IgD-negative memory B cell (primary cell): Measurements from ENCODE around the gene HIPK2. TPM values are rescaled to one million over a fixed set of nuclear protein-coding genes. Genes with fewer than 3 reads are reported as not detected.
A peak's percentile ranks its signal among the peaks of the same experiment; 100 is the strongest.

Source experiments
- H3K27ac Mint-ChIP-seq, 3 donors: one replicate each; pipeline ENCODE4 v1.8.0; 2020 to 2022; ENCODE audit warnings: mild to moderate bottlenecking in 3 of 3, mixed read lengths in 3 of 3, moderate library complexity in 1 of 3
- H3K27me3 Mint-ChIP-seq: one replicate; pipeline ENCODE4 v1.8.0; 2021; ENCODE audit warnings: mixed read lengths
- H3K36me3 Mint-ChIP-seq: one replicate; pipeline ENCODE4 v1.8.0; 2020; ENCODE audit warnings: mild to moderate bottlenecking, mixed read lengths
- H3K4me1 Mint-ChIP-seq, 3 donors: one replicate each; pipeline ENCODE4 v1.8.0; 2020 to 2022; ENCODE audit warnings: mixed read lengths in 3 of 3, mild to moderate bottlenecking in 1 of 3
- H3K4me3 Mint-ChIP-seq, 4 donors: one replicate each; pipeline ENCODE4 v1.8.0; 2020 to 2022; ENCODE audit warnings: mild to moderate bottlenecking in 4 of 4, mixed read lengths in 4 of 4, moderate library complexity in 3 of 4
- H3K9me3 Mint-ChIP-seq, 3 donors: one replicate each; pipeline ENCODE4 v1.8.0; 2020 to 2021; ENCODE audit warnings: mixed read lengths in 3 of 3, mild to moderate bottlenecking in 1 of 3
- polyA plus RNA-seq: library from polyadenylated mRNA; unstranded; fragments of 300-500 nt; fragmentation: Illumina TruSeq; gene quantifications from one replicate; pipeline ENCODE4 v1.2.3, GENCODE V29; 2021

Gene HIPK2
- polyA plus RNA-seq, 1 donor from 2014 or later: 5.5 TPM

DNA sequence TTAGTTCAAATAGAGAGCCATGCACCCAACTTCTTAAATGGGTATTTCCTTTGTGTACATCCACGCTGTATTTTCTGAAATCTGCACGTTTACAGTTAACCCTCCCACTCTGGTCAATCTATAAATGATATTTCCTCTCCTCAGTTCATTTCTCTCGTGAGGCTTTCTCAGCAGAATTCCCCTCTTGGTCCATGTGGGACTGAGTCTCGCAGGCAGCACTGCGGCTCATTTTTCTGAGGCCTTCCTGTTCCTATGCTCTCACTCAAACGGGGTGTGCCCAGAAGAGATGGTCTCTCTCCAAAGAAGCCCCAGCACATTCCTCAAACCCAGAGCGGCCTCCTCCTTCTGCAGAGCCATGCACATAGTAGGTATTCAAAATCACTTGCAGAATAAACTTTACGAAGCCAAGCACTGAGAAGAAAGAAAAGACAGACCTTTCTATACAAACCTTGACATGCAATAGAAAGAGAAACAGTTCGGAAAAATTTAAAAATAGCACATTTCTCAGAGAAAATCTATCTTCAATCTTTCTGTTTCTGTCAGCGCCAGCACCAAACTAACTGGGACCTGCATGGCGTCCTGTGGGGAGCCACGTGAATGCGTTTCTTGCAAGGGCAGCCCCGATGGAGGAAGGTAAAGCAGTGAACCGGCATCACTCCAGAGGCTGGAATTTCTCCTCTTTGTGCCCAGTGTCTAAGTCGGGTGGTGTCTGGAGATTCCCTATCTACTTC lies 77.1 kb downstream of the HIPK2 start:
- H3K27me3 Mint-ChIP-seq: no peaks in the 10 kb centered on the region
- H3K4me1 Mint-ChIP-seq: peaks cover 51 to 66% (median 56%) of the 10 kb centered on the region in 3 donors
- H3K36me3 Mint-ChIP-seq: peaks cover 13% of the 10 kb centered on the region
- H3K4me3 Mint-ChIP-seq: peak overlapping the region in 3 of 4 donors; percentile 51 to 80 (median 64)
- peak overlapping the region; percentile 48 to 99 (median 81) for H3K27ac Mint-ChIP-seq
- H3K9me3 Mint-ChIP-seq: no peaks in the 10 kb centered on the region

DNA sequence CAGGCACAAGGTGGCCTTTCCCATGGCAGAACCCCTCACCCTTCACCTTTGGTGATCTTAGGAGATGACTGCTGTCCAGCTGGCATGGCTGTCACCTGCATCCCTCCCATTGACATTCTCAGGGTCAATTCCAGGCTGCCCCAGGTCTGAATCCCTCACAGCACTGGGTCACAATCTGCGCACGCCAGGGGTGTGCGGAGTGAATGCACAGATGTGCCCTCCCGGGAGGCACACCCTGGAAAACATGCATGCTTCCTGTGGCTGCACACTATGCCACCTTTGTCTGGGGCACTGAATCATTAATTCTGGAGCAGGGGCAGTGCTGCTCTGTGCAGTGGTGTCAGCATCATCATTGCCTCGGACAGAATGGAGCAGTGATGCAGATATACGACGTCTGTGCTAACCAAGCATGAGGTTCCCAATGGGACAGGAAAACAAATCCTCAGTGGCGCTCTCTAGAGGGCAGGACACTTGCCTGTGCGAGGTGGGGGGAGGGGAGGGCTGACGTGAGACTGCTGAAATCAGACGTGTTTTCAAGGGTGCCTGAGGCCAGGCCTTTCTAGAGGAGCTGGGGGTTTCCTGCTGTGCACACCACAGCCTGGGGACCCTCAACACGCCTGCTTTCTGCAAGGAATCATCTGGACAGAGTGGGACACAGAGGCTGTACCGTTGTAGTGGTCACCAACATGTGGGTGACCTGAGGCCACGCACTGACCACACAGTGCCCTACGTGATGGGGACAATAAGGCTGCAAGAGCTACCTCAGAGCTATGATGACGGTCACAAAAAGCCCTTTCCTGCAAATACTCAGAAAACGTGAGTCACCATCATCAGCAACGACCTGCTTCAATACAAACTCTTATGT lies 77.9 kb downstream of the HIPK2 start:
- Mint-ChIP-seq H3K27ac (peak overlapping the region; percentile 39 to 99 (median 81)), H3K36me3 (peaks cover 10% of the 10 kb centered on the region), H3K4me1 (peaks cover 51 to 67% (median 61%) of the 10 kb centered on the region in 3 donors), H3K27me3 (no peaks in the 10 kb centered on the region), H3K4me3 (peak overlapping the region in 3 of 4 donors; percentile 49 to 80 (median 64)), H3K9me3 (no peaks in the 10 kb centered on the region)

GRCh38 chr7:139698844-139699243 lies 79.0 kb downstream of the HIPK2 start:
- H3K9me3 Mint-ChIP-seq: no peaks in the 10 kb centered on the region
- no peaks in the 10 kb centered on the region for H3K27me3 Mint-ChIP-seq
- peak overlapping the region in 3 of 4 donors; percentile 46 to 80 (median 56) for H3K4me3 Mint-ChIP-seq
- H3K27ac Mint-ChIP-seq: peak overlapping the region; percentile 69 to 99 (median 84)
- peaks cover 53 to 65% (median 61%) of the 10 kb centered on the region in 3 donors for H3K4me1 Mint-ChIP-seq
- H3K36me3 Mint-ChIP-seq: peaks cover 12% of the 10 kb centered on the region

DNA sequence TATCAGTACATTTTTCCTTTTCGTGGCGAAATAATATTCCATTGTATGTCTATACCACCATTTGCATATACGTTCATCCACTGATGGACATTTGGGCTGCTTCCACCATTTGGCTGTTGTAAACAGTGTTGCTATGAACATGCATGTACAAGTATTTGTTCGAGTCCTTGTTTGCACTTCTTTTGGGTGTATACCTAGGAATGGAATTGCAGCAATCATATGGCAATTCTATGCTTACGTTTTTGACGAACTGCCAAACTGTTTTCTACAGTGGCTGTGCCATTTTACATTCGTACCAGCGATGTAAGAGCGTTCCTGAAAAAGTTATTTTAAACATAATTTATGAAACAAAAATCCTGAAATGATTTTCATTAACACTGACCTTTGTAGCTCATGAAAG lies 79.5 kb downstream of the HIPK2 start:
- peak overlapping the region in 1 of 4 donors; percentile 7 for H3K4me3 Mint-ChIP-seq
- peak overlapping the region in 2 of 3 donors; percentile 84 to 99 for H3K27ac Mint-ChIP-seq
- H3K36me3 Mint-ChIP-seq: peaks cover 12% of the 10 kb centered on the region
- H3K9me3 Mint-ChIP-seq: no peaks in the 10 kb centered on the region
- no peaks in the 10 kb centered on the region for H3K27me3 Mint-ChIP-seq
- peaks cover 52 to 63% (median 58%) of the 10 kb centered on the region in 3 donors for H3K4me1 Mint-ChIP-seq

DNA sequence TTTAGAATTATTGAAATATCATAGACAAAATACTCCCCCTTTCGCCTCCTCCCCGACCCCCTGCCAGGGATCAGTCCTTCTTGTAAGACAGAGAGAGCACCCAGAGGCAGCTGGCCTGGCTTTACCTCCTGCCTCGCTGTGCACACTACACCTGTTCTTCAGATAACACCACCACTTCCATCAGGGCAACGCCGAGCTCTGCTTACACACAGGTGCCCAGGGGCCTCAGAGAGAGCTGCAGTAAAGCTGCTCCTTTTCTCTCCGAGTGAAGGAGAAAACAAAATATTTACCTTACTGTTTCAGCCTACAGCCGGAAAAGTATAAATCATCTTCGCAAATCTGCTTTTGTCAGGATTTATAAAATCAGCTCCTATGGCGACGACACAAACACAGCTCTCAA lies 80.7 kb downstream of the HIPK2 start:
- H3K9me3 Mint-ChIP-seq: no peaks in the 10 kb centered on the region
- peaks cover 44 to 61% (median 52%) of the 10 kb centered on the region in 3 donors for H3K4me1 Mint-ChIP-seq
- peak overlapping the region; percentile 87 to 95 (median 90) for H3K27ac Mint-ChIP-seq
- H3K27me3 Mint-ChIP-seq: no peaks in the 10 kb centered on the region
- peaks cover 14% of the 10 kb centered on the region for H3K36me3 Mint-ChIP-seq
- peak overlapping the region in 1 of 4 donors; percentile 71 for H3K4me3 Mint-ChIP-seq

DNA sequence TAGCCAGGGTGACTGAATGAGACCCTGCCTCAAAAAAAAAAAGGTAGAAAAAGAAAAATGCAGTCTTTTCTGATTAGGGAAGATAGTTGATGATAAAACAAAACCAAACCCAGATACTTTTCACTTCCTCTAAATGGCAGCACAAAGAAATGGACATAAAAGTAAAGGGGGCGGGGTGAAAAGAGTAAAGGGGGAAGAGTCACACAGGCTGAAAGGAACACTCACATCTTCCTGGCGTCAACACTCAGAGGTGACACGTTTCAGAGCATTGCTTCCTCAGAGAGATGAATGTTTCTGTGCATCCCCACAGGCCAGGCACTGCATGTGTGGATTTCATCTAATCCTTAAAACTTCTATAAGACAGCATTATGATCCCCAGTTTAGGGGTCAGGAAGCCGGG lies 81.2 kb downstream of the HIPK2 start:
- Mint-ChIP-seq H3K27ac (peak overlapping the region; percentile 87 to 95 (median 90)), H3K4me3 (peak overlapping the region in 3 of 4 donors; percentile 39 to 87 (median 82)), H3K9me3 (no peaks in the 10 kb centered on the region), H3K36me3 (peaks cover 14% of the 10 kb centered on the region), H3K4me1 (peaks cover 44 to 58% (median 50%) of the 10 kb centered on the region in 3 donors), H3K27me3 (no peaks in the 10 kb centered on the region)

DNA sequence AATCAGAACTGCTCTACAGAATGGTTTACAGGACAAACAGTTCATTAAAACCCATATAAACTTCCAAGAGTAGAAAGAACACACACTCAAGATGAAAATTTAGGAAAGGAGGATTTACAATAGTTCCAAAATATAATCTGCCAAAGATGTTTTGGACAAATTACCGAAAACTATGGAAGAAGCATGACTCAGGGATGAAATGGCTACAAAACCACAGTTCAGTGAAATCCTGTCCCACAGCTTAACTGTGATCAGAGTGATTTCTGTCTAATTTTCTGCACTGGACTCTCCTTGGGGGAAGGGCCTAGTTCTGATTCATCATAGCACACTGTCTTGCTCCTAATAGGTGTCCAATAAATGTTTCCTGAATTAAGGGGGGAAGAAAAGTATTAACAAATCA lies 82.2 kb downstream of the HIPK2 start:
- H3K4me3 Mint-ChIP-seq: peak overlapping the region in 2 of 4 donors; percentile 9 to 63
- H3K4me1 Mint-ChIP-seq: peaks cover 39 to 52% (median 44%) of the 10 kb centered on the region in 3 donors
- H3K27ac Mint-ChIP-seq: peak overlapping the region in 1 of 3 donors; percentile 63
- H3K27me3 Mint-ChIP-seq: no peaks in the 10 kb centered on the region
- no peaks in the 10 kb centered on the region for H3K9me3 Mint-ChIP-seq
- H3K36me3 Mint-ChIP-seq: peaks cover 14% of the 10 kb centered on the region

GRCh38 chr7:139695051-139695450 lies 82.7 kb downstream of the HIPK2 start:
- no peak overlapping the region for H3K27ac Mint-ChIP-seq
- H3K27me3 Mint-ChIP-seq: no peaks in the 10 kb centered on the region
- H3K4me1 Mint-ChIP-seq: peaks cover 34 to 46% (median 39%) of the 10 kb centered on the region in 3 donors
- H3K4me3 Mint-ChIP-seq: no peak overlapping the region
- H3K9me3 Mint-ChIP-seq: no peaks in the 10 kb centered on the region
- H3K36me3 Mint-ChIP-seq: peaks cover 12% of the 10 kb centered on the region

DNA sequence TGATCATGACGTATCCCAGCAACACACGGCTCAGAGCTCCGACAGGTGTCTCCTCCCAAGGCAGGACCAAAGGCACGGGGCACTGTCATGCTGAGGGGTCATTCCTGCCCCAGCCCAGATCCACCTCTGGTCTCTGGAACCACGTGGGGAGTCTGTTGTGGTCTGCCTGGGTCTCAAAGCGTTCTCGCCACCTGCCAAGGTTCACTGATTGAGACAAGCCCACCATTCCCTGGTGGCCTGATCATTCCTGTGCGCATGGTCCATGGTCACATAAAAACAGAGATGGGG lies 83.5 kb downstream of the HIPK2 start:
- peaks cover 12% of the 10 kb centered on the region for H3K36me3 Mint-ChIP-seq
- H3K27me3 Mint-ChIP-seq: no peaks in the 10 kb centered on the region
- H3K9me3 Mint-ChIP-seq: no peaks in the 10 kb centered on the region
- no peak overlapping the region for H3K4me3 Mint-ChIP-seq
- H3K27ac Mint-ChIP-seq: peak overlapping the region in 1 of 3 donors; percentile 25
- peaks cover 31 to 44% (median 33%) of the 10 kb centered on the region in 3 donors for H3K4me1 Mint-ChIP-seq

DNA sequence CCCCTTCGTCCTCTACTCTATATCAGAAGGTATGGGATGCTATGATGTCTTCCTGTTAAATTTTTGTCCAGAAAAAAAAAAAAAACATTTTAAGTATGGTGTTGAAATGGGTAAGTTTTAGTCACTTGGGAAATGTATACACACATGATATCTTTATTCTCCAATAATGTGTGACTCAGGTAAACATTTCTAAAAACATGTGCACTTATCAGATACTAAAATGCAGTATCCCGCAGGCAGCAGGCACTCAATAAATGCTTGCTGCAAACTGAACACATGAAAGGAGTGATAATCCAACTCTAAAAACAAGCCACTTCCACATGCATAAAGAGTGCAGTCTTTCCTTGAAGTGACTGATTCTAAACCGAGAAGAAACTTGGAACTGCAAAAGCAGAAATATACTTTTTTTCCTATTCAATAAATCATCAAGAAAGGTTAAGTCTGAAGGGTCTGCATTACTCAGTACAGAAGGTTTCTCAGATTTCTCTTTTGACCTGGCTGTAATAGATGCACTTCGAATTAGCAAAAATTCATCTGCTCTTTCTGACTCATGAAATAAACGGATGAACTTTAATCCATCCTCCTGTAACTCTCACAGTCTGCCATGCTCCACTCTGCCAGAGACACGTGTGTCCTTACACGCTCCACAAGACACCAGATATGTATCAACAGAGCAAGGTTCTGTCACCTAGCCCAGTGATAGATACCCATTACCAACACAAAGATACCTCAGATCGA lies 84.0 kb downstream of the HIPK2 start:
- no peaks in the 10 kb centered on the region for H3K27me3 Mint-ChIP-seq
- H3K27ac Mint-ChIP-seq: peak overlapping the region in 1 of 3 donors; percentile 25
- H3K4me3 Mint-ChIP-seq: no peak overlapping the region
- peaks cover 28 to 42% (median 28%) of the 10 kb centered on the region in 3 donors for H3K4me1 Mint-ChIP-seq
- no peaks in the 10 kb centered on the region for H3K9me3 Mint-ChIP-seq
- peaks cover 11% of the 10 kb centered on the region for H3K36me3 Mint-ChIP-seq

DNA sequence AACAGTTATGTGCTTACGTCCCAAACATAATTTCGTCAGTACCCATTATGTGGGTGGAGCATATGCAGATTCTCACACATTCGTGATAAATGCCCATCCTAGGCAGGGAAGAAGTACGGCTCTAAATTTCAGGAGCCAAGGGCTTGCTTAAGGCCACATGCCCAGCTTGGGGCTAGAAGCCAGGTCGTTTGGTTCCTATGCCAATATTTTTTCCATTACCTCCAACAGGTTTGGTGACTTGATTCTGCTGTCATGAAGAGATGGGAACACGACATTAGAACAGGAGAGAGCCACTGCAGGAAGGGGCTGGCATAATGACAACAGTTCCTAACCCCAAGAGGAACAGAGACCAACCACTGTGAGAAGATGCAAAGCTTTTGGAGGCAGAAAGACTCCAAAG lies 85.1 kb downstream of the HIPK2 start:
- peaks cover 12% of the 10 kb centered on the region for H3K36me3 Mint-ChIP-seq
- H3K9me3 Mint-ChIP-seq: no peaks in the 10 kb centered on the region
- no peak overlapping the region for H3K27ac Mint-ChIP-seq

DNA sequence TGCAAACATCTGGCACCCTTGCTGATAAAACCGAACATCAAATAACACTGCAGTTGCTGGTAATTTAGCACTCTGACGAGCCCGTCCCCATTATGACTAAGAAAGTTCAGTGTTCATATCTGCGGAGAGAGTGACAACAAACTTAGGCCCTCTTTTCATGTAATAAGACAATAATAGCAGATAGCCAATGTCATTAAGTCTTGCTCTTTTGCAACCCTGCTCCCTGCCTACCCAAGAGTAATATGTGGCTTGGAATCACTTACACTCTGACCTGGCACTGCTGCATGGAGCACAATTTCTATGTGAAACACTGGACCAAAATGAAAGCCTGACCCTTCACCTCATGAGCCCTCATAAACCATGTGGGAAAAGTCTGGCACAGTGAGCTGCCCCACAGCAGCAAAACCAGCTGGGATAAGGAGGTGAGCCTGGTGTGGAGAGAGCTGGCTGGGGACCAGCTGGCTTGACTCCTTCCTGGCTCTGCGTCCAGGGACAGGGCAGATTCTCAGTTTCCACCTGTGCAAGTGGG lies 86.5 kb downstream of the HIPK2 start:
- peaks cover 0 to 5% (median 4%) of the 10 kb centered on the region in 3 donors for H3K9me3 Mint-ChIP-seq
- peaks cover 10 to 27% (median 17%) of the 10 kb centered on the region in 3 donors for H3K4me1 Mint-ChIP-seq
- H3K27ac Mint-ChIP-seq: no peak overlapping the region
- H3K36me3 Mint-ChIP-seq: peaks cover 17% of the 10 kb centered on the region
- H3K4me3 Mint-ChIP-seq: no peak overlapping the region
- no peaks in the 10 kb centered on the region for H3K27me3 Mint-ChIP-seq

More for the DNA sequence above, 85.1 kb downstream of the HIPK2 start:
- Mint-ChIP-seq H3K4me3 (no peak overlapping the region), H3K27me3 (no peaks in the 10 kb centered on the region), H3K4me1 (peaks cover 20 to 38% (median 25%) of the 10 kb centered on the region in 3 donors)

DNA sequence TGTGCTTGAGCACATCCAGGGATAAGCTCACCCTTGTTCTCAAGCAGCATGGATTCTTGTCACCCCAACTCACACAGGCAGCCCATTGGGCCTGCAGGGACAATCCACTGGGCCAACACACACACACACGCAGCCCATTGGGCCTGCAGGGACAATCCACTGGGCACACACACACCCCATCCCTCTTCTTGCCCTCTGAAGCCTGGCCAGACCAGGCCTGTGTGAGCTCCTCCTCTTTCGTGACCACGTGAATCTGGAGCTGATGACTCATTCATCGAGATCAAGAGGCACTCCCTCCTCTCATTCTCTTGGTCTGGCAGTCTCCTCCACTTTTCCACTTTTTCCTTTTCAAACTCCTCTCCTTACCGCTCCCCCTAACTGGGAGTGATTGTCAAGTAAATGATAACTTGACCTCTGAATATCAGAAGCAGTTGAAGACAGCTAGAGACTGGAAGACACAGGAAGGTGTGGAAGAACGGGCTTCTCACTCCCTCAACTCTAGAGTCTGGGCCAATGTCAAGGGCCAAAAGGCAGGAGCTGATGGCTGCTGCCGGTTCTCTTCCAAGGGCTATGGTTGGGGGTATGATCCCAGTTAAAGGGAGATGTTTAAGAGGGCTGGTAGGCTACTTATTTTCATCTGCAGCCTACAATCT lies 89.7 kb downstream of the HIPK2 start:
- H3K4me3 Mint-ChIP-seq: no peak overlapping the region
- H3K36me3 Mint-ChIP-seq: peaks cover 30% of the 10 kb centered on the region
- H3K9me3 Mint-ChIP-seq: peaks cover 6 to 12% (median 7%) of the 10 kb centered on the region in 3 donors
- H3K4me1 Mint-ChIP-seq: peaks cover 16 to 23% (median 19%) of the 10 kb centered on the region in 3 donors
- peak overlapping the region in 2 of 3 donors; percentile 6 to 92 for H3K27ac Mint-ChIP-seq
- H3K27me3 Mint-ChIP-seq: no peaks in the 10 kb centered on the region
